GM19025 (cell line): ENCODE data around the gene TSPY1.
"Not testable (repeated sequence)": the region's sequence is repeated elsewhere in the genome, so short reads cannot be mapped to it uniquely, and the experiment has no call there.

Source experiments
- ATAC-seq: cut with Tn5 transposase; IDR thresholded peaks from one replicate; pipeline ENCODE4 v1.9.1; 2021; ENCODE audit warnings: mild to moderate bottlenecking, low read depth, moderate library complexity; ENCODE audit not compliant: unreplicated experiment

Gene TSPY1

GRCh38 chrY:9466655-9467054 is at the start of gene TSPY1:
TSPY1 (plus strand) TSS chrY:9466955; CDS start chrY:9467001, 46 bp downstream.
- ATAC-seq = not testable (repeated sequence)

GRCh38 chrY:9486967-9487366 is 20.2 kb downstream of the TSPY1 start, which contains the start of gene TSPY9:
TSPY9 (plus strand) TSS chrY:9487267; CDS start chrY:9487313, 46 bp downstream.
- not testable (repeated sequence) for ATAC-seq

GRCh38 chrY:9504396-9504795 is 37.6 kb downstream of the TSPY1 start:
- not testable (repeated sequence) for ATAC-seq

- not testable (repeated sequence) for ATAC-seq
Observed at GRCh38 chrY:9516287-9516686, 49.5 kb downstream of the TSPY1 start.
